ENCODE measurements around the gene MMP10.

The MMP10 gene

DNA sequence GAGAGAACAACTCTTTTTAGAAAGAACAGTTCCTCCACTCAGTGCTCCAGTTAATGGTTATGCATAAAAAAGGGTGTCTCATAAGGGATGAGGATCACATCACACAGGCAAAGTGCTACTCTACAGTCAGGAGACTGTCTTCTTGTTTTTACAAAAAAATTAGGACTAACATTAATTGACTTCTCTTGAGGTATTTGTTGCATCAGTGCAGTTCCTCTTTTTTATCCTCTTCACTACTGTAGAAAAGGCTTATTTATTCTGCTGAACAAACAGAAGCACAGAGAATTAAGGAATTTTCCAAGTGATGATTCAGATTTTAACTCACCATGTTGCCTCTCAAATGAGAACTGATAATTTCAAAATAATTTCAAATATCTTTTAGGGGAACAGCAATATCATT is 57.6 kb downstream of the MMP10 start:
- DNase-seq, result no peak

Measured in CD4-positive, alpha-beta T cell treated with Interleukin-1 beta for 1 hour (primary cell).